OCI-LY1 (cell line): Measurements from ENCODE around the gene FRS3.

Experiments
- CTCF ChIP-seq: fragments of 200-600 bp; sonication (generic), shearing (Covaris generic); IDR thresholded peaks from 2 replicates; pipeline ENCODE4 v1.5.1; 2017; ENCODE audit warnings: mild to moderate bottlenecking, antibody characterized with exemption, low read length, moderate library complexity, mixed read lengths
- EZH2 ChIP-seq: fragments of 200-600 bp; sonication (generic), shearing (Covaris generic); IDR thresholded peaks from 2 replicates; pipeline ENCODE4 v1.8.0; 2017; ENCODE audit warnings: borderline replicate concordance, mixed run types, mild to moderate bottlenecking, antibody characterized with exemption, low read length, moderate library complexity, mixed read lengths

GRCh38 chr6:41748102-41748477, 31.6 kb downstream of the FRS3 start:
- TF ChIP-seq CTCF, result no peak
- no peak for TF ChIP-seq EZH2
